Activated T-cell treated with anti-CD3 and anti-CD28 coated beads, Interleukin-2, amount 50 U/mL, for 4 hours (primary cell): ENCODE measurements around the gene MLF2. TPM values are rescaled to one million over a fixed set of nuclear protein-coding genes. Genes with fewer than 3 reads are reported as not detected.

Source experiments
- ATAC-seq, 2 donors: fragments of 200-7000 bp; cut with Tn5 transposase; one replicate each; pipeline ENCODE4 v1.10.0; 2021
- DNase-seq: peaks from one replicate; pipeline ENCODE4 v3.0.0-alpha.2; 2020
- H3K27me3 Mint-ChIP-seq: one replicate; pipeline ENCODE4 v1.8.0; 2021; ENCODE audit warnings: low read depth, mixed read lengths
- H3K36me3 Mint-ChIP-seq: one replicate; pipeline ENCODE4 v1.8.0; 2022; ENCODE audit warnings: mixed read lengths; ENCODE audit not compliant: insufficient read depth
- H3K4me1 Mint-ChIP-seq: one replicate; pipeline ENCODE4 v1.8.0; 2021; ENCODE audit warnings: low read depth, mixed read lengths
- H3K4me3 Mint-ChIP-seq: one replicate; pipeline ENCODE4 v1.8.0; 2021; ENCODE audit warnings: mild to moderate bottlenecking, moderate library complexity, mixed read lengths
- H3K9me3 Mint-ChIP-seq: one replicate; pipeline ENCODE4 v1.8.0; 2021; ENCODE audit warnings: mixed read lengths
- total RNA-seq, 3 donors: library from RNA; stranded (reverse); gene quantifications; one replicate each; pipeline ENCODE4 v1.2.1, GENCODE V29; 2021

Gene MLF2
- total RNA-seq, 3 donors from 2014 or later, result 185 to 199 (median 189) TPM

DNA sequence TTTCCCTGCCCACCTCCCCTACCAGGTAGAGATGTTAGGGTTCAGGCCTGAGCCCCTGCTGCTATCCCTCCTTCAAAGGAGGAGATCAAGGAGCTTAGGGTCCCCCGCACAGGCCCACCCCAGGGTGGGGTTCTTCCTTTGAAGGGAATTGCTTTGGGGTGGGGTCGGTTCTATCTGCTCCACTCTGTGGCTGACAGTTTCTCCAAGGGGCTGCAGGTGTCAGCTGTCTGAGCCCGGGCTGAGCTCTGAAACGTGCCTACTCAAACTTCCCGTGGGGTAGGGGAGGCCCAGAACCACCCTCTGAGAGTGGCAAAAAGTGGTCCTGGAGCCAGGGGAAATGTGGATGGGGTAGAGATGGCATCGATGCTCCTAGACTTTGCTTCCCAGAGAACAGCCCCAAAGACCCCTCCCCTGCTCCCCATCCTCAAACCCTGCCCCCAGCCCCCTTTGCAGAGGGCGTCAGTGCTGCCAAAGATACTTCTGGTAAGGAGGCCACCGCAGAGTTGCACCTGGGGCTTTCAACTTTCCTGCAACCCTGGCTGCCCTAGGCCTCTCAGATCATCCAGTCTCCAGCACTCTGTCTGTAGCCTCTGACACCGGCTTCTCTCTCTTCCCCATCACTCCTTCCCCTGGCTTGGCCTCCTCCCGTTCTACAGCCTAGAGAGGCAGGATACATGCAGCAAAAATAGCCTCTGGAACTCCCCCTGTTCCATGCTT is 30.1 kb upstream of the MLF2 start:
- H3K36me3 Mint-ChIP-seq, result no peaks in the 10 kb centered on the region
- H3K27me3 Mint-ChIP-seq, result no peaks in the 10 kb centered on the region
- H3K4me3 Mint-ChIP-seq, result no peak overlapping the region
- H3K4me1 Mint-ChIP-seq, result peaks cover 70% of the 10 kb centered on the region
- H3K9me3 Mint-ChIP-seq, result no peaks in the 10 kb centered on the region
- no peak for ATAC-seq
- DNase-seq, result no peak

GRCh38 chr12:6782119-6782518 is 29.2 kb upstream of the MLF2 start:
- Mint-ChIP-seq H3K9me3 (no peaks in the 10 kb centered on the region), H3K27me3 (no peaks in the 10 kb centered on the region), H3K4me3 (no peak overlapping the region), H3K4me1 (peaks cover 70% of the 10 kb centered on the region), H3K36me3 (no peaks in the 10 kb centered on the region)
- ATAC-seq, result no peak
- DNase-seq, result no peak

- DNase-seq (no peak), ATAC-seq (peak; percentile 46 to 55)
- Mint-ChIP-seq H3K27me3 (peaks cover 5% of the 10 kb centered on the region), H3K9me3 (no peaks in the 10 kb centered on the region), H3K4me3 (no peak overlapping the region), H3K4me1 (peaks cover 66% of the 10 kb centered on the region), H3K36me3 (no peaks in the 10 kb centered on the region)
Observed at GRCh38 chr12:6780573-6780972, 27.6 kb upstream of the MLF2 start.

- no peaks in the 10 kb centered on the region for H3K9me3 Mint-ChIP-seq
- no peak for DNase-seq
- H3K36me3 Mint-ChIP-seq, result peaks cover 1% of the 10 kb centered on the region
- H3K4me3 Mint-ChIP-seq, result peak overlapping the region; percentile 35
- peaks cover 10% of the 10 kb centered on the region for H3K27me3 Mint-ChIP-seq
- ATAC-seq, result no peak
- peaks cover 70% of the 10 kb centered on the region for H3K4me1 Mint-ChIP-seq
Observed at GRCh38 chr12:6779708-6780432, 26.9 kb upstream of the MLF2 start.

DNA sequence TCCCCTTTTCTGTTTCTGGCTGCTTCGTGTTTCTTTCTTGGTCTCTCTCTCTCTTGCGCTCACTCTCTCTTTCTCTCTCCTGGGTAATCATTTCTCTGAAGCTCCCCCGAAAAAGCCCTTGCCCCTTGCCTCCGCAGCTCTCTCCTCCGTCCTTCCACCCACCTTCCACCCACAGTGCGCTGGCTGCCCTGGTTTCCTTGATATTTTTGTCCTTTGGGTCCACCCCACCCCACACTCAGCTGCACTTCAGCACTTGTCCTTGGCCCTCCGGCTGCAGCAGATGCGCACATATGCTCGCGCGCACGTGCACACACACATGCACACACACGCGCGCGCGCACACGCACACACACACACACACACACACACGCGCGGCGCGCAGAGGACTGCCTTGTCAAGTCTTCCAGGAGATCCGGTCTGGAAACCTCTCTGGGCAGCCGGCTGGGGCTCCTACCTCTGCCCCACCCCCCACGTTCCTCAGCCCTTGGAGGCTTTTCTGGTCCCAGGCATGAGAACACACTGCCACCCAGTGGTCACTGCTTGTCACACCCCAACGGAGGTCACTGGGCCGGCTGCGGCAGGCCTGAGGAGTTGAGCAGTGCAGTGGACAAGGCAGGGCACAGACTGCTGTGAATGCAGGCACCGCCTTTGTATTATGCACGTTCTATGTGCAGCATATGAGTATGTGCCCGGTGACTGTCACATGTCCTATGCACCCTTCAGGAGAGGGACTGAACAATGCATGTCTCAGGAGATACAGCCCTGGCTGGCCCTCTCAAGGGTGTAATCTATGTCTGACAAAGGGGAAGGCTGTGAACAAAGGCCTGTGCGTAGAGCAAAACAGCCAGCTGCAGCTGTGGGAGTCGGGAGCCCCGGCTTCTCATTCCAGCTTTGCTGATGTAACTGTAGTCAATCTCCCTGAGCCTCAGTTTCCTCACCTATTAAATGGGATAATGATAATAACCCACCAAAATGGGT is 25.9 kb upstream of the MLF2 start:
- peak; percentile 84 for DNase-seq
- Mint-ChIP-seq H3K36me3 (peaks cover 6% of the 10 kb centered on the region), H3K4me1 (peaks cover 72% of the 10 kb centered on the region), H3K27me3 (peaks cover 18% of the 10 kb centered on the region), H3K9me3 (no peaks in the 10 kb centered on the region), H3K4me3 (peak overlapping the region; percentile 83)
- ATAC-seq, result peak; percentile 74 to 78

GRCh38 chr12:6778217-6778573 is 25.3 kb upstream of the MLF2 start:
- Mint-ChIP-seq H3K9me3 (no peaks in the 10 kb centered on the region), H3K27me3 (peaks cover 20% of the 10 kb centered on the region), H3K36me3 (peaks cover 6% of the 10 kb centered on the region), H3K4me1 (peaks cover 68% of the 10 kb centered on the region), H3K4me3 (peak overlapping the region; percentile 83)
- ATAC-seq, result no peak
- DNase-seq, result no peak

GRCh38 chr12:6777386-6777785 is 24.4 kb upstream of the MLF2 start:
- ATAC-seq (no peak), DNase-seq (no peak)
- H3K36me3 Mint-ChIP-seq, result peaks cover 6% of the 10 kb centered on the region
- no peaks in the 10 kb centered on the region for H3K9me3 Mint-ChIP-seq
- peaks cover 70% of the 10 kb centered on the region for H3K4me1 Mint-ChIP-seq
- no peak overlapping the region for H3K4me3 Mint-ChIP-seq
- H3K27me3 Mint-ChIP-seq, result peaks cover 21% of the 10 kb centered on the region

GRCh38 chr12:6775185-6776174 is 22.5 kb upstream of the MLF2 start:
- no peaks in the 10 kb centered on the region for H3K9me3 Mint-ChIP-seq
- H3K36me3 Mint-ChIP-seq, result peaks cover 8% of the 10 kb centered on the region
- H3K27me3 Mint-ChIP-seq, result peaks cover 25% of the 10 kb centered on the region
- DNase-seq (no peak), ATAC-seq (no peak)
- H3K4me3 Mint-ChIP-seq, result peak overlapping the region; percentile 83
- peaks cover 76% of the 10 kb centered on the region for H3K4me1 Mint-ChIP-seq

GRCh38 chr12:6774499-6775062 is 21.6 kb upstream of the MLF2 start:
- no peak for DNase-seq
- Mint-ChIP-seq H3K4me3 (peak overlapping the region; percentile 83), H3K27me3 (peaks cover 25% of the 10 kb centered on the region), H3K36me3 (peaks cover 8% of the 10 kb centered on the region), H3K4me1 (peaks cover 69% of the 10 kb centered on the region), H3K9me3 (no peaks in the 10 kb centered on the region)
- ATAC-seq, result peak; percentile 15 to 23

GRCh38 chr12:6773590-6774351 is 20.8 kb upstream of the MLF2 start:
- H3K9me3 Mint-ChIP-seq, result no peaks in the 10 kb centered on the region
- peak overlapping the region; percentile 83 for H3K4me3 Mint-ChIP-seq
- ATAC-seq, result peak; percentile 24 to 25
- peaks cover 27% of the 10 kb centered on the region for H3K27me3 Mint-ChIP-seq
- DNase-seq, result peak; percentile 65
- H3K36me3 Mint-ChIP-seq, result peaks cover 8% of the 10 kb centered on the region
- peaks cover 63% of the 10 kb centered on the region for H3K4me1 Mint-ChIP-seq

- DNase-seq, result no peak
- Mint-ChIP-seq H3K27me3 (peaks cover 33% of the 10 kb centered on the region), H3K36me3 (peaks cover 8% of the 10 kb centered on the region)
Observed at GRCh38 chr12:6772726-6773589, 20.0 kb upstream of the MLF2 start.

GRCh38 chr12:6772331-6772695 is 19.4 kb upstream of the MLF2 start, which contains the start of gene LAG3:
Gene LAG3, plus strand, starts transcription at chr12:6772520. Its CDS starts 333 bp downstream, at chr12:6772853.
- Mint-ChIP-seq H3K4me1 (peaks cover 60% of the 10 kb centered on the region), H3K27me3 (peaks cover 39% of the 10 kb centered on the region), H3K9me3 (no peaks in the 10 kb centered on the region), H3K36me3 (peaks cover 8% of the 10 kb centered on the region), H3K4me3 (peak within 1 kb of the TSS; percentile 77)
- peak; percentile 53 to 59 for ATAC-seq
- DNase-seq, result peak; percentile 65

More at GRCh38 chr12:6772726-6773589, 20.0 kb upstream of the MLF2 start:
- Mint-ChIP-seq H3K4me1 (peaks cover 57% of the 10 kb centered on the region), H3K9me3 (no peaks in the 10 kb centered on the region), H3K4me3 (peak overlapping the region; percentile 77)
- no peak for ATAC-seq
